ENCODE measurements around the gene SMARCD1.

The SMARCD1 gene

DNA sequence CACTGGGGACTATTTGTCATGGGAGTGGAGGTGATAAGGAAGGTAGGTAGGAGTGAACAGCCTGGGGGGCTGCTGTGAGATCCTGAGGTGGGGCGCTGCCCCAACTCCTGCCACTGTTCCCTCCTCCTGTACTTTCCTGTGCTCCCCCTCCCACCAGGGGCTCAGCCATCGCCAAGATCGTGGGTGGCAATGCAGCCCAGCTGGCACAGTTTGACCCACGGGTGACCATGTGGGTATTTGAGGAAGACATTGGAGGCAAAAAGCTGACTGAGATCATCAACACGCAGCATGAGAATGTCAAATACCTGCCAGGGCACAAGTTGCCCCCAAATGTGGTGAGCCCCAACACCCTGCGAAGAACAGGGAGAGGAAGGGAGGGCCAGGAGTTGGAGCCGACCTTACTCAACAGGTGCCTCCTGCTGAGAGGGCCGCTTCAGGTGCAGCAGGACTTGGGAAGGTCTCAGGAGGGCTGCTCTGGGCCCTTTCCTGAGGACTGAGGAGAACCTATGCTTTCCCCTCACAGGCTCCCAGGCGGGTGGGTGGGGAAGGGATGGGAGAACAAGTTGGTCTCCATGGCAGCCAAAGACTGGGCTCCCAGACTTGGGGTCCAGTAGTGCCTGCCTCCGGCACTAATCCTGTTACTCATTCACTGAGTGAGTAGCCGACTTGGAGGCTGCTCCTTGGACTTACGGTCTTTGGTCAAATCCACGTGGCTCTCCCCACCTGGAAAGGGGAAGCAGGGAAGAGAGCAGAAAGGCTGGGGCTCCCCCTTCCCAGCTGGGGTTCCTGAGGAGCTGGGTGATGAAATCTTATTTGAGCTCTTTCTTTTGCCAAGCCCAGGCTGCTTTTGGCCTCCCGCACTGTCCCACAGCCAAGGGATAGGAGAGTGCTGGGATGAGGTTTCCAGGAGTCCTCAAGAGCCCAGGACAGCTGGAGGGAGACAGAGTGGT is 19.6 kb downstream of the SMARCD1 start:
- DNase-seq (ENCODE audit: low read depth), result no peak

DNA sequence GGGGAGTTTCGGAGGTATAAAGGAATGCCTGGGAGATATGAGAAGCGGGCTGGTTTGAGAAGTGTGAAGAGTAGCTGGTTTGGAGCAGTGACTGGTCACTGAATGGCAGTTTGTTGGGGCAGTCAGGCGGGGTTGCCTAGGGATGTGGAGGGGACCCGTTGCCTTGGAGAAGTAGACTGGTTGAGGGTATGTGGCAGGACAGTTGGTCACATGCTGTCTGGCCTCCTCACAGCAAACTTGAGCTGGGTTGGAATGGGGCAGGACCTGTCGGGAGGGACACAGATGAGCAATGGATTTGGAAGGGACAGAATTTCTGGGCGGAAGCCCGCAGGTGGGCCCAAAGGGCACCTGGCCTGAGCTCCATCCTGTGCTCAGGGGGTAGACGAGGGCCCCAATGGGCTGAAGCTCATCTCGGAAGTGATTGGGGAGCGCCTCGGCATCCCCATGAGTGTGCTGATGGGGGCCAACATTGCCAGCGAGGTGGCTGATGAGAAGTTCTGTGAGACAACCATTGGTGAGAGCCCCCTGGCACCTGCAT is 20.8 kb downstream of the SMARCD1 start:
- DNase-seq (ENCODE audit: low read depth), result no peak

DNA sequence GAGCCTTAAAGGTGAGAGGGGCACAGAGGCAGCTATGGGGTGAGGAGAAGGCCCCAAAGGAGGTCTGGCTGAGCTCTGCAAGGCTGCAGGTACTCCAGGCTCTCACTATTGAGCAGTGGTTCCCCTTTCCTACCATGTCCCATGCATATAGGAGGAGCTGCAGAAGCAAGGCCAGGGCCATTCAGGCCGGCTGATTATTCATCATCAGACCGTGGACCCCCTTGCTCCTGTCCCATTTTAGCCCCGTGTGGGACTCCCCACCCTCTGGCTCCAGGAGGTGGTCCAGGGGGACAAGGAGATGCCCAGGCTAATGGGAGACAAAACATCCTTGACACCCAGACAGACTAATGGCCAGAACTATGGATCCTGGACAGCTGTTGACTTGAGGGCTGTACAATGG is 21.8 kb downstream of the SMARCD1 start:
- no peak for DNase-seq (ENCODE audit: low read depth)

DNA sequence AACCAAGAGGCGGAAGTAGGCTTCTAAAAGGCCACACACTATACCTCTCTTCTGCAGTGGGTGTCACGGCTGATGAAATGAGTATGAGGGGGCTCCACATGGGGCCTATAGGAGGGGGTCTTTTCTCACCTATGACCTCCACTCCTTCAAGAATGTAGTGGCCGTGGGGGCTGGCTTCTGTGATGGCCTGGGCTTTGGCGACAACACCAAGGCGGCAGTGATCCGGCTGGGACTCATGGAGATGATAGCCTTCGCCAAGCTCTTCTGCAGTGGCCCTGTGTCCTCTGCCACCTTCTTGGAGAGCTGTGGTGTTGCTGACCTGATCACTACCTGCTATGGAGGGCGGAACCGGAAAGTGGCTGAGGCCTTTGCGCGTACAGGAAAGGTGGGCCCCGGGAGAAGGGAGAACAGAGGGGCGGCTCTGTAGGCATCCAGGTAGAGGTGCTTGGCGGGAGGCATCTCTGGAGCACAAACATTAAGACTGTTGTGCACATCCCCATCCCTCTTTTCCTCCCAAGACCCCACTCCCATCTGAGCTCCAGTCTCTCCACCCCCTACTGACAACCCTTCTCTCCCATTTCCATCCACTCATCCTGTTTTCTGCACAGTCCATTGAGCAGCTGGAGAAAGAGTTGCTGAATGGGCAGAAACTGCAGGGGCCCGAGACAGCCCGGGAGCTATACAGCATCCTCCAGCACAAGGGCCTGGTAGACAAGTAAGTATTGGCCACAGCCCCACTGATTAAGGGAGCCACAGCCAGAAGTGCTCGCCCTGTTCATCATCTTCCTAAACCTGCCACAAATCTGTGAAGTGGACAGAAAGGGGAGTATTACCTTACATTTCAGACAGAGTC is 22.5 kb downstream of the SMARCD1 start:
- no peak for DNase-seq (ENCODE audit: low read depth)

DNA sequence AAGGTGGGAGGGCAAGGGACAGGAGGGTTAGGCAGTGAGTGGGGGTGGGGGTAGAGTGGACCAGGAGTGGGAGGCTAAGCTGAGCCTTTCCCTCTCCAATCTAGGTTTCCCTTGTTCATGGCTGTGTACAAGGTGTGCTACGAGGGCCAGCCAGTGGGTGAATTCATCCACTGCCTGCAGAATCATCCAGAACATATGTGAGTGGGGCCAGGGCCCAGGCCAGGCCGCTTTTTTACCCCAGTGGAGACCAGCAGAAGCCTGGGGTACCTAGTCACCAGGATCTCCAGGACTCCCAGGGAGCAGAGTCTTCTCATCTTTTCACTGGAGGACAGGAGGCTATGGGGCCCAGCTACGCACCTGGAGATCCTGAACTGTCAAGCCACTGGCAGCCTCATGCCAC is 24.2 kb downstream of the SMARCD1 start:
- no peak for DNase-seq (ENCODE audit: low read depth)

DNA sequence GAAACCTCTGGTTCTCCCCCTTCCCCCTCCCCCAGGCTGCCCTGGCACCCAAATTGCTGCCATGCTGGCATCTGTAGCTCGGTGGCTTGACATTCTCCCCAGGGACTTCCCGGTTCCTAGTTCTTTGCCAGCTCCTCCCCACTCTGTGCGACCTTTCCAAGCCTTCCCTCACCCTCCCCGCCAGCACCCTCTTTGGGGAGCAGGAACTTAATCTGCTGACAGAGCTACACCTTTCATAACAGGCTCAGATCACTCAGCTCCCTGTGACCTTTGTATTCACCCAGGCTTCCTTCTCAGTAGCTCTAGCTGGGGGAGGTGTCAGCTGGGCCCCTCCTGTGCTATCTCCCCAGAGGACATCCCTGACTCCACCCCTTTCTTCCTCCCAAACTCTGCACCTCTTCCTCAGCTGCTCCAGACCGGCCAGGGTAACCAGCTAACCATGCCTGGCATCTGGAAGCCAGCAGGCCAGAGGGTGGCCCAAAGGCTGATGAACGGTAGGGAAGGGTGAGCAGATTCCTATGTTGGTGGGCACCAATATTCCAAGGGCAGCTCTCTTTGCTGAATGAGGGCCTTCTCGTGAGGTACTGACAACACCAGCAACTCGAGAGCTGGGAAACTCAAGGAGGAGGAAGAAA is 25.1 kb downstream of the SMARCD1 start:
- no peak for DNase-seq (ENCODE audit: low read depth)

DNA sequence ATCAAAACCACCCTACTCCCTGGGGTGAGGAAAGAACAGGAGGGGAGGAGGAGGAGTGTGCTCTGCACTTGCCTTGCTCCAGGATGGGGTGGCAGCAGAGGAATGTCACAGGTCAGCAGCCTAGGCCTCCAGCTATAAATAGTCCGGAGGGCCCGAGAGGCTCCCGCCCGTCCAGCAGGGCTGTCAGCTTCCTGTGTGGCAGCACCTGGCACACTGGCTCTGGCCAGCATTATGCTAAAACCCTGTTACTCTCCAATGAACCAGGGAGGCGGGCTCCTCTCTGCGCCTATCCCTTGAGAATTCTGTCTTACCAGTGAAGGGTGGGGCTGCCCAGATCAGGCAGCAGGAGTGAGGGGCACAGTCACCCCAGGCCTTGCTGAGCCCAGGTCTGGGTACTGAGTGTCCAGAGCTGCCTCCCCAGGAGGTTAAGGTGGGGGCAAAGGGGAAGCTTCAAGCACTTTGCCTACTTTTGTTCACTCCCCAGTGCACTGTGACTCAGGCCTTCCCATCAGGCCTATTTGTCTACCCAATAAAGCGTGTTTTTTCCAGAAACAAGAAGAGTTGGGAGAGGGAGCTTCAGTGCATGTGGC is 25.7 kb downstream of the SMARCD1 start:
- no peak for DNase-seq (ENCODE audit: low read depth)

DNA sequence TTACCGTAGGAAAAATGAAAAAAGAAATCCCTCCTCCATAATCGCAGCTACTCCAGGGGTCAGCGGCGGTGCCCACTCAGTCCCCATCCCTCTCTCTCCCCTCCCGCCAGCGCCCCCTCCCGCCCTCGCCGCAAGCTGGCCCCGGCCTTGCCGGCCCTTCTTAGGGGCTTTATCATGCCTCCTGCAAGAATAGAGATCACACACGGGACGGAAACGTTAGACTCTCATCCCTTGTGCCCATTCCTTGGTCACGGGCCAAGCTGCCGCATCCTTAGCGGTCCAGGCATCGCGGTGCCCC is 26.2 kb downstream of the SMARCD1 start:
- no peak for DNase-seq (ENCODE audit: low read depth)

DNA sequence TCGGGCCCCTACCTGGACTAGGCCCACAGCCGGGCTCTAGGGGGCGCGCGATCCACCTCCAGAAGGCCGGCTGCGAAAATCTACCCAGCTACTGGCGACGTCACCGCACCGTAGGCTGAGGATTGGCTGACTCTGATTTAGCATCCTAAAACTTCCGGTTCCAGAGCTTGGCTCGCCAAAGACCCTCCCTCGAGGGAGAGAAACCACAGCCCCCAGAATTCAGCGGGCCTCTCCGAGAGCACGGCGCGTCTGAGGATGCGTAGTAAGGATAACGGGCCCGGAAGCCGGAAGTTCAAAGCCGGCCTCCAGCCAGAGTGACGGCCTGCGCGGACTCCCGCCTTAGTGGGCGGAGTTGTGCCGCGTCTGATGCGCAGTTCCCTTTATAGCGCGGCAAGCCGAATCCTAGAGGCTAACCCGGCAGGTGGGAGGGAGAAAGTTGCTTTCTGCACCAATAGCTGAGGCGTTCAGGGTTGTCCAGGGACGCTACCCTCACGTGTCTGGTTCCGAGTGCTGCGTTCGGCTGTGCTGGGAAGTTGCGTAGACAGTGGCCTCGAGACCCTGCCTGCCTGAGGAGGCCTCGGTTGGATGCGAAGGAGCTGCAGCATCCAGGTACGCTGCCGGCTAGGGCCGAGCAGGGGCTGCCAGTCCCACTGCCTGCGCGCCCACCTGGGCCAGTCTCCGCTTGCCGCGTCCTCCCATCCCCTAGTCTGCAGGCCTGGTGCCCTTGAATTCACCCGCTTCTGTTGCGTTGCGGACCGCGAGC is 26.7 kb downstream of the SMARCD1 start, which contains the start of gene COX14:
Gene COX14 (plus strand): TSS at position 544 of the 763 bp plus-strand sequence. CDS start 7,808 bp downstream, outside the sequence.
- DNase-seq (ENCODE audit: low read depth), result peak; percentile 97

DNA sequence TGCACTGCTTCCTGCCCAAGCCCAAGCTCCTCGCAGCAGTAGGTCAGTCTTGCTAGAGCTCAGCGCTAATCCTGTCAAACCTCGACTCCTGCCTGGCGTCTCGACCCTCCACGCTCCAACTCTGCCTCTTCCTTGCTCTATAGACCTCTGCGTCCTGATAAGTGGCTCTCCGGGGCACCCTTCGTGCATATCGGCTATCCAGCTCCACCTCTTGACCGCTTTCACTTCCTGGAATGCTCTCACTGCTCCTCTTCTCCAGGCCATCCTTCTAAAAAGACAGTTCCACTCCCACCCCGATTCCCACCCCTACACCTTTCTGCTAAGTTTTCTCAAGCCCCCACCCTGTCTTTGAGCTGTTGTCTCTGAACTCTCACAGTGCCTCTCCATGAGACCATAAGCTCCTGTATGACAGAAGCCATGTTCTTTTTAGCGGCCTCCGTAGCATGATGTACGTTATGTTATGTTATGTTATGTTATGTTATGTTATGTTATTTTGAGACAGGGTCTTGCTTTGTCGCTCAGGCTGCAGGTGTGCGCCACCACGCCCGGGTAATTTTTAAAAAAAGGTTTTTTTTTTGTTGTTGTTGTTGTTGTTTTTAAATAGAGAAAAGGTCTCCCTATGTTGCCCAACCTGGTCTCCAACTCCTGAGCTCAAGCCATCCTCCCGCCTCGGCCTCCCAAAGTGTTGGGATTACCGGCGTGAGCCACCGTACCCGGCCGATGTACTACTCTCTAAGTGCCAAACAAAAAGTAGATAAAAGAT is 27.5 kb downstream of the SMARCD1 start:
- DNase-seq (ENCODE audit: low read depth), result no peak

DNA sequence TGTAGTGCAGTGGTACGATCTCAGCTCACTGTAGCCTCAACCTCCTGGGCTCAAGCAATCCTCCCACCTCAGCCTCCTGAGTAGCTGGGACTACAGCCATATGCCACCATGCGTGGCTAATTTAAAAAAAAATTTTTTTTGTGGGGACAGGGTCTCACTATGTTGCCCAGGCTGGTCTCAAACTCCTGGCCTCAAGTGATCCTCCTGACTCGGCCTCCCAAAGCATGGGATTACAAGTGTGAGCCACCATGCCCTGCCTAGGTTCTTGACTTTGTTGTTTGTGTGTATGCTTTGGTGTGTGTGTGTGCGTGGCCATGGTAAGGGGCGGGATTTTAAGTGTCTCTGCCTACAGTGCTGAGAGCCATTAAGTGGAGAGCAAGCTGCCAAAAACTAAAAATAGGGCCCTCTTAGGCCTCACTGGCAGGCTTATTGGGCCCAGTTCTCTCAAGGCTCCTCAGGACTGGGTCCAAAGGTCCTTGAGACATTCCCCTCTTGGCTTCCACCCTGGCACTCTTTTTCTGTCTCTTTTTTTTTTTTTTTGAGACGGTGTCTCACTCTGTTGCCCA is 32.0 kb downstream of the SMARCD1 start:
- DNase-seq (ENCODE audit: low read depth), result no peak

DNA sequence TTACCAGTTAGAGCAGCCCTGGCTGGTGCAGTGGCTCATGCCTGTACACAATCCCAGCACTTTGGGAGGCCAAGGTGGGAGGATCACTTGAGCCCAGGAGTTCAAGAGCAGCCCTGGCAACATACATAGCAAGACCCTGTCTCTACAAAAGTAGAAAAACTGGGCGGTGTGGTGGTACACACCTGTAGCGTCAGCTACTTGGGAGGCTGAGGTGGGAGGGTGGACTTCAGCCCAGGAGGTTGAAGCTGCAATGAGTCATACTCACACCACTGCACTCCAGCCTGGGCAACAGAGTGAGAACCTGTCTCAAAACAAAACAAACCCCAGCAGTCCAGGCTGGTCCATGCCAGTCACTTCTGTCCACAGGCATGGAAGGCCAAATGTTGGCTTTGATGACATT is 34.2 kb downstream of the SMARCD1 start:
- DNase-seq (ENCODE audit: low read depth), result no peak

DNA sequence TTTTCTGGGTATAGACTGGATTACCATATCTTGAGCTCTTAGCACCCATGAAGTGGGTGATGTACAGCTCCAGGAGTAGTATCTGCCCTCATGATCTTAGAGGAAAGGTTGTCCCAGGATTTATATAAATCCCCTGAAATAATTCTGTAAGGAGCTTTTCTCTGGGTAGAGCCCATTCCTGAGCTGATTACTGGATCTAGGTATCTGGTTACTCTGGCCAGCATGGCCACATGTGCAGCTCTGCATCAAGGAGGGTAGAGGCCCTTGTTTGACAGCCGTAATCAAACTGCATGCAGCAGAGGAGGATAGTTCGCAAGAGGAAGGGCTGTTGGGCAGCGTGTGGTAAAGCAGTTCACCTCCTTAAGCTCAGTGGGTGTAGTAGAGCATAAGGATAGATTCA is 35.4 kb downstream of the SMARCD1 start:
- no peak for DNase-seq (ENCODE audit: low read depth)

DNA sequence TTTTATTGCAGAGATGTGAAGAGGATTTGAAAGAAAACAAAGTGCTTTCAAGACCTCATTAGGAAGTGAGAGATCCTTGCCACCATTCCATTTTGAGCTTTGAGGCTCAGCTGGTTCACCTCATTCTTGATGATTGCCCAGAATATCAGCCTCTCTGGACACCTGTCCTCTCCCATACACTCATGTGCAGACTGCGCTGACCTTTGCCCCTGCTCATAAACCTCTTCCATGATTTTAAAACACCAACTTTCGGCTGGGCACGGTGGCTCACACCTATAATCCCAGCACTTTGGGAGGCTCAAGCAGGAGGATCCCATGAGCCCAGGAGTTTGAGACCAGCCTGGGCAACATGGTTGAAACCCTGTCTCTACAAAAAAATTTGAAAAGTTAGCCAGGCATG is 35.8 kb downstream of the SMARCD1 start:
- no peak for DNase-seq (ENCODE audit: low read depth)

DNA sequence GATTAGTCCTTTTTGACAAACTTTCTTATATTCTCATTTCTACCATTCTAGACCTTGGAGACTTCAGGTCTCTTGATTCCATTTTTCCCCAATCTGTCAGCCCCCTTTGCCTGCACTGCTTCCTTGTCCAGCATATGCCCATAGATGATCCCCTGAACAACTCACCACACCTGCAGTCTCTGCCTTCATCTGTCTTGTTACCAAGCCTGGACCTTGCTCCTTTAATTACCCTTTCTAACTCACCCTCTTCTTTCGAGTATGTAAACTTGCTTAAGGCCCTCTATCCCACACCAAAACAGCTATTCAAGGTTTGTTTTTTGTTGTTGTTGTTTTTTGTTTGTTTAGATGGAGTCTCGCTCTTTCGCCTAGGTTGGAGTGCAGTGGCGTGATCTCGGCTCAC is 36.5 kb downstream of the SMARCD1 start:
- DNase-seq (ENCODE audit: low read depth), result no peak

DNA sequence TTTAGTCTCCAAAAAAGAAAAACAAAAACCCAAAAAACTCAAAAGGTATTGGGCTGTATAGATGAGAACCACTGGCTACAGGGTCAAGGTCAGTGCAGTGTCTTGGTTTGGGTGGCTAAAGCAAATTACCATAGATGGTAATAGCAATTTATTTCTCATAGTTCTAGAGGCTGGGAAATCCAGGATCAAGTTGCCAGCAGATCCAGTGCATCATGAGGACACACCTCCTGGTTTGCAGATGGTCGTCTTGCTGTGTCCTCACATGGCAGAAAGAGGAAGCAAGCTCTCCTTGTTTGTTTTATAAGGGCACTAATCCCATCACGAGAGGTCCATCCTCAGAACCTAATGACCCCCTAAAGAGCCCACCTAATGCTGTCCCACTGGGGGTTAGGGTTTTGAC is 38.1 kb downstream of the SMARCD1 start:
- DNase-seq (ENCODE audit: low read depth), result no peak

DNA sequence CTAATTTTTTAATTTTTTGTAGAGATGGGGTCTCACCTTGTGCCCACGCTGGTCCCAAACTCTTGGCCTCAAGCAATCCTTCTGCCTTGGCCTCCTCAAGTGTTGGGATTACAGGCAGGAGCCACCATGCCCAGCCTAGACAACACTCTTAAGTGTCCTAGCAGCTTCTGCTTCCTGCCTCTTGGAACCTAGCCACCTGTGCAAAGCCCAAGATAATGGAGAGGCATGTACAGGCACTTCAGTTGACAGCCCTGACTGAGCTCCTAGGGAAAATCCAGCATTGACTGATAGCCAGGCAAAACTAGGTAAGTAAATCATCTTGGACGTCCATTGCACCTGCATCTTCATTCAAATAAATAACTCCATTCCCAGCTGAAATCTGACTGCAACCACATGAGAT is 42.4 kb downstream of the SMARCD1 start:
- no peak for DNase-seq (ENCODE audit: low read depth)

DNA sequence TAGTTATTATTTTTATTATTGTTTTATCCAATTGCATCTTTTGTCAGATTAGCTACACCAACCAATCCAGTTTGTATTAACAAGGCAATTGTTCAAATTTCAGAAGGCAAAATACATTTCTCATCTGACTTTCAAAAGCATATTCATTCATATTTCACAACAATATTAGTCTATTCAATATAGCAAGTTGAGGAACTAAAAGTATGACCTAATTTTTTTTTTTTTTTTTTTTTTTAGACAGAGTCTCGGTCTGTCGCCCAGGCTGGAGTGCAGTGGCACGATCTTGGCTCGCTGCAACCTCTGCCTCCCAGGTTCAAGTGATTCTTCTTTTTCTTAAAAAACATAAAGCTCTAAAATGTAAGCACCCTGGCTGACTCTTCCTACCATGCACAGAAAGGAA is 44.1 kb downstream of the SMARCD1 start:
- DNase-seq (ENCODE audit: low read depth), result no peak

DNA sequence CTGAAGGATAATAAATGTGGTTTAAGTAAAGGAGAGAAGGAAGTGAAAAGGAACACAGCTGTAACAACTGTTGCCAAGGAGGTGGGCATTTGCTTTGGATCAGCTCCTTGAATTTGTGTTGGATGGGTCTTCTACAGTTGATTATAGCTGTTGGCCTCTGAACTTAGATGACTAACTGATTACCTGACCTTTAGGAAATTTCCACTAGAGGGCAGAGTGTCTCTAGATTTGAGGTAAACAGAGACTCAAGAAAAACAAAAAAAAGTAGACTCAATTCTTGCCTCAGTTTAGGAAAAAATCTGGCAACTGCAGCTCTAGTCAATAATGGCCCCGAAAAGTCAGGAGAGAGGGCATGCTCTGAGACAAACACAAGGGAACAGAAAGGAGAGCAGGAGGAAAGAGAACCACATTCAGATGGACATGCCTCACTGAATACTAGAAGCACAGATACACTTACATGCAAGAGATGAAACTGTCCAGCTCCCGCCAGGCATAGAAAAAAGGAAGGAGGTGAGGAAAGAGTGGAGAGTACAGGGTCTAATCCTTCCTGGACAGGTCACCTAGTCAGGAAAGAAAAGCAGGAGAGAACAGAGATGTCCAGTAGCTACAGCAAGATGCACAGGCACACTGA is 47.5 kb downstream of the SMARCD1 start:
- no peak for DNase-seq (ENCODE audit: low read depth)

DNA sequence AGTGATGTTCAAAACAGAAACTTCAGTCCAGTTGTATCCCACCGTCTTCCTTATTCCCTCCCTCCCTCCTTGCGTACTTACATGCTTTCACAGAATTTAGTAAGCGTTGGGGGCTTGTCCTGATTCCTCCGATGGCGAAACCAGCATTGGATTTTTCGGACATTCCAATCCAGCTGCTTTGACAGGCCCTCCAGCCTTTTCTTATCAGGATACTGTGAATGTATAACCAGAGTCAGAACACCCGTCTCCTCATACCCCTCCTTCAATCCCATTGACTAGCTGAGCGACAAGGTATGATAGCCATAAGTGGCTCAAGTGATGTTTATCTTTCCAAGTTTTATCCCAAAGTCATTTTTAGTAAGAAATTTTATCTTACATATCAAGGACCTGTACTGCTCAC is 57.9 kb downstream of the SMARCD1 start:
- DNase-seq (ENCODE audit: low read depth), result no peak

Data from stimulated activated CD8-positive, alpha-beta memory T cell treated with anti-CD3 and anti-CD28 coated beads, Interleukin-12 subunit alpha, Interleukin-12 subunit beta, amount 100 ng/mL, for 1 hour (primary cell).